Fibroblast of lung (primary cell): ENCODE data around the gene THOC5.

Experiments
- EZH2 ChIP-seq: IDR thresholded peaks from 2 replicates; pipeline ENCODE4 v1.5.1; 2012; ENCODE audit warnings: low read length, control low read depth, mild to moderate bottlenecking; ENCODE audit errors: missing control alignments
- TF ChIP-seq, protein P1 (sequence below), 2 donors: IDR thresholded peaks in 1 of 2; conservative IDR thresholded peaks in 1 of 2; 1 replicate in 1 of 2; 2 replicates in 1 of 2; pipeline ENCODE4 v1.5.1; 2011 to 2012; ENCODE audit warnings: low read length in 2 of 2, control low read depth in 1 of 2, inconsistent platforms in 1 of 2, low read depth in 1 of 2, mild to moderate bottlenecking in 1 of 2

DNA sequence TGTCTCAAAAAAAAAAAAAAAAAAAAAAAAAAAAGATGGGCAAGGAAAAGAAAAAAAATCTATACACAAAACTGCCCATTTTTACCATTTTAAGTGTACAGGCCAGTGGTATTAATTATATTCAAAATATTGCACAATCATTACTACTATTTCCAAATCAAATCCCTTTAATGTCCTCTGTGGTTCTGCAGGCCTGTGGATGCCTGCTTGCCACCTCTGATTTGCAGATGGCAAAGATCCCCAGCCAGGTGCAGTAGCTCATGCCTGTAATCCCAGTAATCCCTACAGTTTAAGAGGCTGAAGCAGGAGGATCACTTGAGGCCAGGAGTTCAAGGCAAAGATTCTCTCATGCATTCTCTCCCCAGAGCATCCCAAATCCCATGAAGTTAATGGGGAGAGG is 95.0 kb downstream of the THOC5 start:
- TF ChIP-seq, protein P1, sequence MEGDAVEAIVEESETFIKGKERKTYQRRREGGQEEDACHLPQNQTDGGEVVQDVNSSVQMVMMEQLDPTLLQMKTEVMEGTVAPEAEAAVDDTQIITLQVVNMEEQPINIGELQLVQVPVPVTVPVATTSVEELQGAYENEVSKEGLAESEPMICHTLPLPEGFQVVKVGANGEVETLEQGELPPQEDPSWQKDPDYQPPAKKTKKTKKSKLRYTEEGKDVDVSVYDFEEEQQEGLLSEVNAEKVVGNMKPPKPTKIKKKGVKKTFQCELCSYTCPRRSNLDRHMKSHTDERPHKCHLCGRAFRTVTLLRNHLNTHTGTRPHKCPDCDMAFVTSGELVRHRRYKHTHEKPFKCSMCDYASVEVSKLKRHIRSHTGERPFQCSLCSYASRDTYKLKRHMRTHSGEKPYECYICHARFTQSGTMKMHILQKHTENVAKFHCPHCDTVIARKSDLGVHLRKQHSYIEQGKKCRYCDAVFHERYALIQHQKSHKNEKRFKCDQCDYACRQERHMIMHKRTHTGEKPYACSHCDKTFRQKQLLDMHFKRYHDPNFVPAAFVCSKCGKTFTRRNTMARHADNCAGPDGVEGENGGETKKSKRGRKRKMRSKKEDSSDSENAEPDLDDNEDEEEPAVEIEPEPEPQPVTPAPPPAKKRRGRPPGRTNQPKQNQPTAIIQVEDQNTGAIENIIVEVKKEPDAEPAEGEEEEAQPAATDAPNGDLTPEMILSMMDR (conservative IDR thresholded peaks at IDR 0.05 in 1 of 2, IDR thresholded peaks at IDR 0.05 in 1 of 2; ENCODE audit: low read depth in 1 of 2, low read length in 2 of 2) = no peak
- TF ChIP-seq EZH2 = no peak
